ENCODE measurements around the gene TLR1. TPM values are rescaled to one million over a fixed set of nuclear protein-coding genes. Genes with fewer than 3 reads are reported as not detected.
"Not testable (repeated sequence)": the region's sequence is repeated elsewhere in the genome, so short reads cannot be mapped to it uniquely, and the experiment has no call there.

The TLR1 gene
- total RNA-seq, 4 donors from 2014 or later = 6.7 to 9.8 (median 8.9) TPM

GRCh38 chr4:38818441-38818976 is 13.9 kb upstream of the TLR1 start:
- Histone ChIP-seq H3K9me3 (no peaks in the 10 kb centered on the region), H3K27me3 (no peaks in the 10 kb centered on the region), H3K4me3 (no peak overlapping the region), H3K36me3 (no peaks in the 10 kb centered on the region), H3K4me1 (peaks cover 11% of the 10 kb centered on the region), H3K27ac (peak overlapping the region; percentile 42)
- no peak for DNase-seq (ENCODE audit: low spot score in 2 of 2)
- TF ChIP-seq EP300 (IDR thresholded peaks at IDR 0.05) (no peak), POLR2A (IDR thresholded peaks at IDR 0.05) (no peak), POLR2AphosphoS5 (IDR thresholded peaks at IDR 0.05) (no peak), CTCF (IDR thresholded peaks at IDR 0.05) (no peak)
- WGBS = 59% methylated on average over 5 of the region's 5 CpGs

- 68% methylated on average over 3 of the region's 3 CpGs for WGBS
- no peaks in the 10 kb centered on the region for H3K36me3 ChIP-seq
- no peak overlapping the region for H3K4me3 ChIP-seq
- DNase-seq (ENCODE audit: low spot score in 2 of 2) = no peak
- H3K9me3 ChIP-seq = no peaks in the 10 kb centered on the region
- TF ChIP-seq EP300 (IDR thresholded peaks at IDR 0.05) (no peak), CTCF (IDR thresholded peaks at IDR 0.05) (no peak), POLR2AphosphoS5 (IDR thresholded peaks at IDR 0.05) (no peak), POLR2A (IDR thresholded peaks at IDR 0.05) (no peak)
- peaks cover 11% of the 10 kb centered on the region for H3K4me1 ChIP-seq
- H3K27ac ChIP-seq = peak overlapping the region; percentile 44
- H3K27me3 ChIP-seq = no peaks in the 10 kb centered on the region
These were observed 11.5 kb upstream of the TLR1 start for GRCh38 chr4:38815885-38816782.

GRCh38 chr4:38814386-38814785 is 9.8 kb upstream of the TLR1 start:
- H3K27ac ChIP-seq = no peak overlapping the region
- no peaks in the 10 kb centered on the region for H3K9me3 ChIP-seq
- 71% methylated on average over 3 of the region's 3 CpGs for WGBS
- H3K36me3 ChIP-seq = no peaks in the 10 kb centered on the region
- H3K4me1 ChIP-seq = peaks cover 4% of the 10 kb centered on the region
- H3K4me3 ChIP-seq = no peak overlapping the region
- no peak for DNase-seq (ENCODE audit: low spot score in 2 of 2)
- H3K27me3 ChIP-seq = no peaks in the 10 kb centered on the region
- TF ChIP-seq CTCF (IDR thresholded peaks at IDR 0.05) (no peak), POLR2A (IDR thresholded peaks at IDR 0.05) (no peak), EP300 (IDR thresholded peaks at IDR 0.05) (no peak), POLR2AphosphoS5 (IDR thresholded peaks at IDR 0.05) (no peak)

GRCh38 chr4:38811297-38811696 is 6.7 kb upstream of the TLR1 start:
- no peak for DNase-seq (ENCODE audit: low spot score in 2 of 2)
- Histone ChIP-seq H3K4me3 (no peak overlapping the region), H3K36me3 (no peaks in the 10 kb centered on the region), H3K9me3 (no peaks in the 10 kb centered on the region), H3K27ac (no peak overlapping the region), H3K4me1 (peaks cover 3% of the 10 kb centered on the region), H3K27me3 (no peaks in the 10 kb centered on the region)
- 83% methylated on average over 6 of the region's 6 CpGs for WGBS
- TF ChIP-seq POLR2AphosphoS5 (IDR thresholded peaks at IDR 0.05) = no peak
- no peak for TF ChIP-seq CTCF (IDR thresholded peaks at IDR 0.05)
- TF ChIP-seq EP300 (IDR thresholded peaks at IDR 0.05) = no peak
- TF ChIP-seq POLR2A (IDR thresholded peaks at IDR 0.05) = no peak

GRCh38 chr4:38807462-38807861 is 2.9 kb upstream of the TLR1 start:
- not testable (repeated sequence) for DNase-seq (ENCODE audit: low spot score in 2 of 2); H3K27me3 ChIP-seq; H3K4me3 ChIP-seq; H3K36me3 ChIP-seq; H3K9me3 ChIP-seq; H3K27ac ChIP-seq
- WGBS = no CpG with 5 or more reads among the region's 29 CpGs
- peaks cover 29% of the 10 kb centered on the region for H3K4me1 ChIP-seq

GRCh38 chr4:38806251-38806650 is 1.7 kb upstream of the TLR1 start:
- H3K27me3 ChIP-seq; DNase-seq (ENCODE audit: low spot score in 2 of 2); H3K36me3 ChIP-seq; H3K9me3 ChIP-seq; H3K4me3 ChIP-seq: not testable (repeated sequence)
- peaks cover 29% of the 10 kb centered on the region for H3K4me1 ChIP-seq
- H3K27ac ChIP-seq = peak overlapping the region; percentile 84
- WGBS = 70% methylated on average over 9 of the region's 9 CpGs
